GM12891 (cell line): ENCODE results near the gene PRMT7.

Experiments
- POLR2A ChIP-seq: IDR thresholded peaks from 2 replicates; pipeline ENCODE4 v1.6.1; 2011; ENCODE audit warnings: low read depth, low read length, control low read depth
- POLR2AphosphoS5 ChIP-seq: IDR thresholded peaks from 2 replicates; pipeline ENCODE4 v1.6.1; 2011; ENCODE audit warnings: low read depth, low read length, control low read depth

DNA sequence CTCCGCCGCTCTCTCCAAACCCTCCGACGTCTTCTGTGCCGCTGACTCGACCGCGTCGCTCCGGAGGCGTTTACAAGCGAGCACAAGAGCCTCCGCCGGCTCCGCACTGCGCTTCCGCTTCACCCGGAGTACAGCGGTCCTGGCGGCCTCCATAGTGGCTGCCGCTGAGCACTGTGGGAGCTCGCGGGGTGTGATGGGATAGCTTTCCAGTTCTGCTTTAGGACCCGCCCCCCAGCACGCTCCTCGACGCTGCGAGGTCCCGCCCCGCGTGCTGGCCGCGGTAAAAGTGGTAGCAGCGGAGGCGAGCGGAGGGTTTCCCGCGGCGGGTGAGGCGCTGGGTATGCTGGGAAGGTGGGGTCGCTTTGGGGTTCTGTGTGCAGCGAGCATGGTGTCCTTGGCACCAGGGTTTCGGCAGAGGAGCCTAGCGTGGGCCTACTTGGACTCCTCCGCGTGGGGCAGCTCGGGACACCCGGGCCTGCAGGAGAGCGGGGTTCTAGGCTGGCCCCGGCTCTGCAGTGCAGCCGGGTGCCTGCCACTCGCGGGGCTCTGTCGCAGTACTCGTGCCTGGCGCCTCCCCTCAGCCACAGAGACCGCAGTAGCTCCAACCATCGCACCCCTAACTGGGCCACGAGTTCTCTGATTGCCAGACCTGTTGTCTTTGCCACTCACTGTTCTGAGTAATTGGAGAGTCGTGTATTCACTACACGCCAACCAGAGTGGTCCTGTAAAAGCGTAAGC is at the start of gene PRMT7, which contains the start of gene SLC7A6OS:
- TF ChIP-seq POLR2A (peak; percentile 95), POLR2AphosphoS5 (peak; percentile 93)
